SK-N-SH (cell line): Measurements from ENCODE around the gene CCDC28A. TPM values are rescaled to one million over a fixed set of nuclear protein-coding genes. Genes with fewer than 3 reads are reported as not detected.
"Not testable (repeated sequence)": the region's sequence is repeated elsewhere in the genome, so short reads cannot be mapped to it uniquely, and the experiment has no call there.

ENCODE experiments used
- CTCF ChIA-PET: fragments of 300-600, 350-600 bp; formaldehyde crosslinking; extraction: SDS; loops from one replicate; lab custom pipeline; 2021; lab: Yijun Ruan, JAX
- POLR2A ChIA-PET: fragments of 350-600 bp; sonication (Branson Sonifier 250); formaldehyde crosslinking; extraction: SDS; loops from one replicate; lab custom pipeline; 2020; ENCODE audit warnings: antibody characterized with exemption, inconsistent platforms; lab: Yijun Ruan, JAX
- DNase-seq: peaks from one replicate; pipeline ENCODE4 v3.0.0; 2012
- H2AFZ ChIP-seq: fragments of 200-600 bp; sonication (generic); 2 replicates; pipeline ENCODE4 v1.8.1; 2016; ENCODE audit warnings: antibody characterized with exemption, mild to moderate bottlenecking, low read depth
- H3F3A ChIP-seq: fragments of 200-600 bp; sonication (generic); replicated peaks from 2 replicates; pipeline ENCODE3; 2016; ENCODE audit warnings: antibody characterized with exemption, mild to moderate bottlenecking; ENCODE audit not compliant: insufficient read depth
- H3K27ac ChIP-seq, 2 experiments: fragments of 200-500 bp in 1 of 2; fragments of 200-600 bp in 1 of 2; sonication (Bioruptor generic) in 1 of 2; sonication (generic), shearing (Covaris generic) in 1 of 2; 2 replicates each; pipeline versions ENCODE4 v1.5.1 to v1.6.1; 2014 to 2016; ENCODE audit warnings: low read depth in 2 of 2, inconsistent platforms in 1 of 2, low read length in 1 of 2, mild to moderate bottlenecking in 1 of 2, mixed read lengths in 1 of 2
- H3K27me3 ChIP-seq: fragments of 200-600 bp; sonication (generic), shearing (Covaris generic); 2 replicates; pipeline ENCODE4 v1.6.1; 2016; ENCODE audit warnings: mixed run types; ENCODE audit not compliant: insufficient read depth
- H3K36me3 ChIP-seq, 2 experiments: fragments of 200-500 bp in 1 of 2; fragments of 200-600 bp in 1 of 2; sonication (Bioruptor generic) in 1 of 2; sonication (generic) in 1 of 2; replicated peaks in 1 of 2; 2 replicates each; pipeline versions ENCODE3 to v1.5.1; 2014 to 2016; ENCODE audit warnings: low read length in 1 of 2, mild to moderate bottlenecking in 1 of 2; ENCODE audit not compliant: insufficient read depth in 2 of 2, control insufficient read depth in 1 of 2
- H3K4me1 ChIP-seq, 2 experiments: fragments of 200-500 bp in 1 of 2; fragments of 200-600 bp in 1 of 2; sonication (Bioruptor generic) in 1 of 2; sonication (generic), shearing (Covaris generic) in 1 of 2; 2 replicates each; pipeline versions ENCODE4 v1.5.1 to v1.6.1; 2014 to 2016; ENCODE audit warnings: low read depth in 1 of 2, low read length in 1 of 2, mixed run types in 1 of 2; ENCODE audit not compliant: insufficient read depth in 2 of 2, control insufficient read depth in 1 of 2
- H3K4me2 ChIP-seq: fragments of 200-600 bp; sonication (generic), shearing (Covaris generic); 2 replicates; pipeline ENCODE4 v1.6.1; 2017; ENCODE audit warnings: mixed run types
- H3K4me3 ChIP-seq, 2 experiments: fragments of 200-500 bp in 1 of 2; fragments of 200-600 bp in 1 of 2; sonication (Bioruptor generic) in 1 of 2; sonication (generic), shearing (Covaris generic) in 1 of 2; 2 replicates each; pipeline versions ENCODE4 v1.5.1 to v1.8.1; 2014 to 2016; ENCODE audit warnings: low read depth in 2 of 2, inconsistent platforms in 1 of 2, low read length in 1 of 2, mild to moderate bottlenecking in 1 of 2, mixed read lengths in 1 of 2, moderate library complexity in 1 of 2
- H3K79me2 ChIP-seq: fragments of 200-600 bp; sonication (generic); 2 replicates; pipeline ENCODE4 v1.8.1; 2017; ENCODE audit warnings: mild to moderate bottlenecking; ENCODE audit not compliant: insufficient read depth
- H3K9ac ChIP-seq: fragments of 200-600 bp; sonication (generic); 2 replicates; pipeline ENCODE4 v1.6.1; 2017; ENCODE audit warnings: mixed run types
- H3K9me2 ChIP-seq: fragments of 200-600 bp; sonication (generic); 2 replicates; pipeline ENCODE4 v1.6.1; 2017; ENCODE audit warnings: mixed run types
- H3K9me3 ChIP-seq: fragments of 200-600 bp; sonication (generic); 2 replicates; pipeline ENCODE4 v1.6.1; 2017; ENCODE audit warnings: mixed run types, mild to moderate bottlenecking, moderate library complexity
- H4K20me1 ChIP-seq: fragments of 200-600 bp; sonication (generic); 2 replicates; pipeline ENCODE4 v1.6.1; 2017; ENCODE audit warnings: mild to moderate bottlenecking, mixed run types; ENCODE audit not compliant: insufficient read depth
- CTCF ChIP-seq: fragments of 200-600 bp; sonication (generic); IDR thresholded peaks from 2 replicates; pipeline ENCODE4 v1.6.1; 2017; ENCODE audit warnings: antibody characterized with exemption, mild to moderate bottlenecking, moderate library complexity
- ELF1 ChIP-seq: IDR thresholded peaks from 2 replicates; pipeline ENCODE4 v1.4.0; 2012
- FOXJ3 ChIP-seq: sonication (generic); formaldehyde crosslinking; IDR thresholded peaks from 2 replicates; pipeline ENCODE4 v1.5.1; 2020; ENCODE audit warnings: mild to moderate bottlenecking, missing genetic modification reagents
- FOXM1 ChIP-seq: IDR thresholded peaks from 2 replicates; pipeline ENCODE4 v1.4.0; 2012; ENCODE audit warnings: low read depth, mild to moderate bottlenecking
- JUND ChIP-seq: IDR thresholded peaks from 2 replicates; pipeline ENCODE4 v1.4.0; 2012
- MAX ChIP-seq: IDR thresholded peaks from 2 replicates; pipeline ENCODE4 v1.4.0; 2012; ENCODE audit warnings: low read depth
- MEF2A ChIP-seq: IDR thresholded peaks from 2 replicates; pipeline ENCODE4 v1.4.0; 2012; ENCODE audit warnings: low read depth, borderline replicate concordance
- MXI1 ChIP-seq: IDR thresholded peaks from 2 replicates; pipeline ENCODE4 v1.6.1; 2012; ENCODE audit warnings: mild to moderate bottlenecking, low read depth, low read length, improper control_type of control experiment
- POLR2AphosphoS5 ChIP-seq: IDR thresholded peaks from 2 replicates; pipeline ENCODE4 v1.6.1; 2012; ENCODE audit warnings: low read depth, low read length
- TAF1 ChIP-seq: IDR thresholded peaks from 2 replicates; pipeline ENCODE4 v1.6.1; 2012; ENCODE audit warnings: low read depth, mild to moderate bottlenecking, low read length, moderate library complexity, borderline replicate concordance
- YY1 ChIP-seq: IDR thresholded peaks from 2 replicates; pipeline ENCODE4 v1.4.0; 2012; ENCODE audit warnings: low read depth, mild to moderate bottlenecking
- ZBTB33 ChIP-seq: IDR thresholded peaks from 2 replicates; pipeline ENCODE4 v1.4.0; 2012; ENCODE audit warnings: low read depth, borderline replicate concordance
- WGBS: methylation state at CpG from one replicate; pipeline ENCODE4 v1.1.6; 2017; ENCODE audit warnings: low lambda C conversion rate; 5-methylcytosine and 5-hydroxymethylcytosine counted together
- polyA plus RNA-seq, 3 experiments: library from polyadenylated mRNA; depleted of rRNA; stranded (reverse); fragments of >200 nt; gene quantifications; 2 replicates each; pipeline ENCODE4 v1.2.3, GENCODE V29; 2012

CCDC28A gene
- polyA plus RNA-seq, 1 of the 3 experiments (the other 2 are of a cell fraction): 11.4 TPM

- WGBS: 5% methylated on average over 2 of the region's 2 CpGs
- no peaks in the 10 kb centered on the region for H3K36me3 ChIP-seq
- no peaks in the 10 kb centered on the region for H4K20me1 ChIP-seq
- H3K4me2 ChIP-seq: no peak overlapping the region
- ChIA-PET POLR2A (no interaction called here), CTCF (no interaction called here)
- no peak overlapping the region for H3K27ac ChIP-seq
- no peaks in the 10 kb centered on the region for H3K79me2 ChIP-seq
- no peaks in the 10 kb centered on the region for H3K4me1 ChIP-seq
- no peak overlapping the region for H2AFZ ChIP-seq
- DNase-seq: no peak
- H3K27me3 ChIP-seq: no peaks in the 10 kb centered on the region
- TF ChIP-seq POLR2AphosphoS5: no peak
- TF ChIP-seq JUND: no peak
- no peak for TF ChIP-seq TAF1
- no peak for TF ChIP-seq FOXJ3 (CRISPR knock-in tag)
- TF ChIP-seq ZBTB33: no peak
- no peak for TF ChIP-seq YY1
- TF ChIP-seq MAX: no peak
- no peak for TF ChIP-seq MXI1
- no peak for TF ChIP-seq MEF2A
- no peak for TF ChIP-seq ELF1
- TF ChIP-seq CTCF: no peak
- no peak for TF ChIP-seq FOXM1
- TF ChIP-seq, all 33 proteins: peak for 0
- no peaks in the 10 kb centered on the region for H3K9me2 ChIP-seq
- H3K9ac ChIP-seq: no peak overlapping the region
- H3K4me3 ChIP-seq: no peak overlapping the region
- H3K9me3 ChIP-seq: no peaks in the 10 kb centered on the region
- H3F3A ChIP-seq: no peaks in the 10 kb centered on the region
Observed at GRCh38 chr6:138728662-138729061, 44.9 kb upstream of the CCDC28A start.

- DNase-seq, H3K79me2 ChIP-seq, CTCF ChIA-PET, H3F3A ChIP-seq, H2AFZ ChIP-seq, H3K27me3 ChIP-seq, H3K4me2 ChIP-seq, H3K27ac ChIP-seq, H3K4me1 ChIP-seq, H3K9ac ChIP-seq, H3K9me2 ChIP-seq, H3K36me3 ChIP-seq, H4K20me1 ChIP-seq, POLR2A ChIA-PET, H3K9me3 ChIP-seq, H3K4me3 ChIP-seq: not testable (repeated sequence)
- WGBS: 17% methylated on average over 5 of the region's 5 CpGs
Observed at GRCh38 chr6:138730037-138730436, 43.5 kb upstream of the CCDC28A start.
